ENCODE data around the gene IQGAP3.

GRCh38 chr1:156572663-156573018 lies 276 bp upstream of the IQGAP3 start:
- TF ChIP-seq CTCF (conservative IDR thresholded peaks at IDR 0.05; ENCODE audit: low read depth in 2 of 2), result no peak
- no peak for TF ChIP-seq EZH2 (IDR thresholded peaks at IDR 0.05; ENCODE audit: low read depth, unreplicated experiment)
- no peak for TF ChIP-seq POLR2AphosphoS5 (IDR thresholded peaks at IDR 0.05; ENCODE audit: low read depth)
- TF ChIP-seq EZH2phosphoT487 (IDR thresholded peaks at IDR 0.05; ENCODE audit: unreplicated experiment), result no peak
- no peak for TF ChIP-seq ETS1 (IDR thresholded peaks at IDR 0.05)
- TF ChIP-seq REST (IDR thresholded peaks at IDR 0.05; ENCODE audit: unreplicated experiment), result no peak
- no peak for TF ChIP-seq CREB1 (CRISPR knock-in tag; IDR thresholded peaks at IDR 0.05; ENCODE audit: low read depth)
- no peak for TF ChIP-seq JUNB (IDR thresholded peaks at IDR 0.05; ENCODE audit: unreplicated experiment)
- no peak for TF ChIP-seq NANOG (IDR thresholded peaks at IDR 0.05; ENCODE audit: borderline replicate concordance)
- TF ChIP-seq ZNF114 (CRISPR knock-in tag; IDR thresholded peaks at IDR 0.05), result no peak
- no peak for TF ChIP-seq ZNF331 (CRISPR knock-in tag; IDR thresholded peaks at IDR 0.05; ENCODE audit: low read depth)
- no peak for TF ChIP-seq STAT1 (IDR thresholded peaks at IDR 0.05; ENCODE audit: unreplicated experiment)

All from GM23338 (cell line).